ENCODE data around the gene STAT1. TPM values are rescaled to one million over a fixed set of nuclear protein-coding genes. Genes with fewer than 3 reads are reported as not detected.

Gene STAT1
- total RNA-seq, 1 experiment from 2014 or later: 60.7 TPM

GRCh38 chr2:190997526-190998113 lies 16.4 kb downstream of the STAT1 start:
- no TSS peak for BruUV-seq (replicated peaks)
- Histone ChIP-seq H3K9me2 (ENCODE audit: insufficient read depth) (no peaks in the 10 kb centered on the region), H3K4me1 (ENCODE audit: control insufficient read depth in 1 of 2, insufficient read depth in 2 of 2, low read length in 2 of 2) (no peaks in the 10 kb centered on the region), H3K27ac (ENCODE audit: low read depth, low read length) (no peak overlapping the region), H3K9me3 (ENCODE audit: control insufficient read depth in 1 of 2, insufficient read depth in 1 of 2, low read depth in 1 of 2, low read length in 2 of 2) (no peaks in the 10 kb centered on the region), H3K4me3 (replicated peaks in 1 of 2; ENCODE audit: low read depth in 1 of 2, low read length in 2 of 2) (no peak overlapping the region), H3K9ac (ENCODE audit: low read length) (no peak overlapping the region), H3K27me3 (ENCODE audit: insufficient read depth, low read length) (no peaks in the 10 kb centered on the region), H2AFZ (ENCODE audit: low read depth, low read length, poor library complexity, severe bottlenecking) (no peak overlapping the region), H3K4me2 (ENCODE audit: low read length) (no peak overlapping the region), H3K79me2 (ENCODE audit: insufficient read depth, low read length) (no peaks in the 10 kb centered on the region), H4K20me1 (ENCODE audit: insufficient read depth) (no peaks in the 10 kb centered on the region), H3K36me3 (ENCODE audit: control insufficient read depth in 1 of 2, insufficient read depth in 2 of 2, low read length in 2 of 2) (peaks cover 55 to 75% of the 10 kb centered on the region in 2 experiments)
- intact Hi-C loops (cut with micrococcal nuclease): loop anchor here (2.0 kb wide), 1 partner anchor 101 kb away; no protein-coding TSS in a partner anchor
- DNase-seq (ENCODE audit: low read depth, low spot score) (no peak), ATAC-seq (no peak)
- ChIA-PET POLR2A (no interaction called here), CTCF (no interaction called here), RAD21 (ENCODE audit: low non-redundant PET in 1 of 2, low total read pairs in 2 of 2, uncharacterized antibody in 2 of 2, unreplicated experiment in 2 of 2) (no interaction called here)
- TF ChIP-seq ELF1 (IDR thresholded peaks at IDR 0.05; ENCODE audit: borderline replicate concordance, low read depth) (no peak), CTCF (IDR thresholded peaks at IDR 0.05 in 2 of 3, conservative IDR thresholded peaks at IDR 0.05 in 1 of 3; ENCODE audit: borderline replicate concordance in 1 of 3, insufficient read depth in 1 of 3, low read depth in 2 of 3, low read length in 2 of 3) (no peak), CBX3 (IDR thresholded peaks at IDR 0.05; ENCODE audit: low read depth) (no peak), POLR2A (IDR thresholded peaks at IDR 0.05; ENCODE audit: borderline replicate concordance, extremely low read depth, insufficient read depth, insufficient read length) (no peak), ZFX (IDR thresholded peaks at IDR 0.05) (no peak), REST (IDR thresholded peaks at IDR 0.05; ENCODE audit: low read depth) (no peak), POLR2AphosphoS5 (IDR thresholded peaks at IDR 0.05; ENCODE audit: low read depth, low read length) (no peak), EZH2phosphoT487 (IDR thresholded peaks at IDR 0.05; ENCODE audit: borderline replicate concordance) (no peak), YY1 (IDR thresholded peaks at IDR 0.05; ENCODE audit: extremely low read depth, insufficient replicate concordance, low read depth, low read length) (no peak), SRF (IDR thresholded peaks at IDR 0.05; ENCODE audit: low read depth) (no peak), SIN3A (IDR thresholded peaks at IDR 0.05; ENCODE audit: low read depth) (no peak), SP1 (IDR thresholded peaks at IDR 0.05; ENCODE audit: low read depth) (no peak), ATF3 (IDR thresholded peaks at IDR 0.05) (no peak), ZNF274 (IDR thresholded peaks at IDR 0.05; ENCODE audit: low read depth, low read length) (no peak), FOSL1 (IDR thresholded peaks at IDR 0.05; ENCODE audit: low read depth) (no peak), RAD21 (IDR thresholded peaks at IDR 0.05; ENCODE audit: low read depth) (no peak), EGR1 (IDR thresholded peaks at IDR 0.05; ENCODE audit: low read depth) (no peak), EZH2 (IDR thresholded peaks at IDR 0.05) (no peak)

All from HCT116 (cell line).